MM.1S (cell line): ENCODE data around the gene HGS.

Source experiments
- DNase-seq: peaks from one replicate; pipeline ENCODE4 v3.0.0-alpha.2; 2015
- H2AFZ ChIP-seq: fragments of 300-600 bp; sonication (generic); 2 replicates; pipeline ENCODE4 v1.6.0; 2016; ENCODE audit warnings: antibody characterized with exemption, low read length
- H3F3A ChIP-seq: fragments of 300-600 bp; sonication (generic); 2 replicates; pipeline ENCODE4 v1.6.1; 2016; ENCODE audit warnings: mild to moderate bottlenecking, antibody characterized with exemption, low read length, moderate library complexity, mixed read lengths; ENCODE audit not compliant: insufficient read depth
- H3K27ac ChIP-seq: fragments of 300-600 bp; sonication (generic); 2 replicates; pipeline ENCODE4 v1.5.1; 2016; ENCODE audit warnings: mild to moderate bottlenecking, low read length
- H3K27me3 ChIP-seq: fragments of 300-600 bp; sonication (generic); replicated peaks from 2 replicates; pipeline ENCODE4 v1.6.0; 2016; ENCODE audit warnings: low read length; ENCODE audit not compliant: insufficient read depth
- H3K36me3 ChIP-seq: fragments of 300-600 bp; sonication (generic); replicated peaks from 2 replicates; pipeline ENCODE4 v1.6.1; 2016; ENCODE audit warnings: mild to moderate bottlenecking, low read length, mixed read lengths; ENCODE audit not compliant: insufficient read depth
- H3K4me1 ChIP-seq: fragments of 300-600 bp; sonication (generic); 2 replicates; pipeline ENCODE4 v1.6.1; 2016; ENCODE audit warnings: low read length, mixed read lengths
- H3K4me2 ChIP-seq: fragments of 300-600 bp; sonication (generic); 2 replicates; pipeline ENCODE4 v1.6.0; 2016; ENCODE audit warnings: low read depth, low read length
- H3K4me3 ChIP-seq: fragments of 300-600 bp; sonication (generic); 2 replicates; pipeline ENCODE4 v1.5.1; 2016; ENCODE audit warnings: low read length, mixed read lengths
- H3K79me2 ChIP-seq: fragments of 300-600 bp; sonication (generic); 2 replicates; pipeline ENCODE4 v1.6.1; 2016; ENCODE audit warnings: mixed run types, low read length, mixed read lengths
- H3K9ac ChIP-seq: fragments of 300-600 bp; sonication (generic); 2 replicates; pipeline ENCODE4 v1.6.1; 2016; ENCODE audit warnings: low read length, mixed read lengths
- H3K9me2 ChIP-seq: fragments of 300-600 bp; sonication (generic); replicated peaks from 2 replicates; pipeline ENCODE4 v1.6.1; 2016; ENCODE audit warnings: mild to moderate bottlenecking, low read length, mixed read lengths; ENCODE audit not compliant: insufficient read depth
- H3K9me3 ChIP-seq: fragments of 300-600 bp; sonication (generic); replicated peaks from 2 replicates; pipeline ENCODE4 v1.6.1; 2016; ENCODE audit warnings: mild to moderate bottlenecking, low read length, mixed read lengths; ENCODE audit not compliant: insufficient read depth
- H4K20me1 ChIP-seq: fragments of 300-600 bp; sonication (generic); 2 replicates; pipeline ENCODE4 v1.6.1; 2016; ENCODE audit warnings: mild to moderate bottlenecking, low read length, moderate library complexity, mixed read lengths; ENCODE audit not compliant: insufficient read depth
- EZH2 ChIP-seq: fragments of 300-600 bp; sonication (generic); optimal IDR thresholded peaks from 2 replicates; pipeline ENCODE3; 2017; ENCODE audit warnings: low read depth, mild to moderate bottlenecking, antibody characterized with exemption, low read length, mixed read lengths
- EZH2phosphoT487 ChIP-seq: fragments of 300-600 bp; sonication (generic); IDR thresholded peaks from 2 replicates; pipeline ENCODE4 v1.6.1; 2018; ENCODE audit warnings: antibody characterized with exemption, low read length
- TF ChIP-seq, protein P1 (sequence below): fragments of 300-600 bp; sonication (generic); IDR thresholded peaks from 2 replicates; pipeline ENCODE4 v1.5.1; 2016; ENCODE audit warnings: antibody characterized with exemption, low read length, mixed read lengths

Gene HGS

DNA sequence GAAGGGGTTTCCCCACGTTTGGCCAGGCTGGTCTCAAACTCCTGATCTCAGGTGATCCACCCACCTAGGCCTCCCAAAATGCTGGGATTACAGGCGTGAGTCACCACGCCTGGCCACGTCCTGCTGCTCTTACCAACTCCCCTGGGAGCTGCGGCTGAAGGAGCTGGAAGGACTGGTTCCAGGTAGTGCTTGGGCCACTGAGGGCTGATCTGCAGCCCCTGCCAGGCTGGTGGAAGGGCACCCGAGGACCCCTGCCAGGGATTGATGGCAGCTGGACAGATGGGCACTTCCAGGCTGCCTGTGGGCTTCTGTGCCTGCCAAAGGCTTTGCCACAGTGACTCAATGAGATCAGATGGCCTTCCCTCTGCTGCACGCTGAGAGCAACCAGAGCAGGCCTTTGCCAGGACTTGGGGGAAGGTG, 19.8 kb upstream of the HGS start:
- Histone ChIP-seq H3K27me3 (no peaks in the 10 kb centered on the region), H3K27ac (no peak overlapping the region), H3K4me3 (no peak overlapping the region), H3K4me2 (no peak overlapping the region), H4K20me1 (no peaks in the 10 kb centered on the region), H3K9me2 (no peaks in the 10 kb centered on the region), H3K9me3 (no peaks in the 10 kb centered on the region), H2AFZ (no peak overlapping the region), H3F3A (no peaks in the 10 kb centered on the region), H3K4me1 (peaks cover 5% of the 10 kb centered on the region; the same call in 1 of the 2 replicates), H3K9ac (no peak overlapping the region), H3K79me2 (peaks cover 32% of the 10 kb centered on the region), H3K36me3 (no peaks in the 10 kb centered on the region)
- no peak for TF ChIP-seq EZH2
- no peak for TF ChIP-seq EZH2phosphoT487
- TF ChIP-seq, protein P1, sequence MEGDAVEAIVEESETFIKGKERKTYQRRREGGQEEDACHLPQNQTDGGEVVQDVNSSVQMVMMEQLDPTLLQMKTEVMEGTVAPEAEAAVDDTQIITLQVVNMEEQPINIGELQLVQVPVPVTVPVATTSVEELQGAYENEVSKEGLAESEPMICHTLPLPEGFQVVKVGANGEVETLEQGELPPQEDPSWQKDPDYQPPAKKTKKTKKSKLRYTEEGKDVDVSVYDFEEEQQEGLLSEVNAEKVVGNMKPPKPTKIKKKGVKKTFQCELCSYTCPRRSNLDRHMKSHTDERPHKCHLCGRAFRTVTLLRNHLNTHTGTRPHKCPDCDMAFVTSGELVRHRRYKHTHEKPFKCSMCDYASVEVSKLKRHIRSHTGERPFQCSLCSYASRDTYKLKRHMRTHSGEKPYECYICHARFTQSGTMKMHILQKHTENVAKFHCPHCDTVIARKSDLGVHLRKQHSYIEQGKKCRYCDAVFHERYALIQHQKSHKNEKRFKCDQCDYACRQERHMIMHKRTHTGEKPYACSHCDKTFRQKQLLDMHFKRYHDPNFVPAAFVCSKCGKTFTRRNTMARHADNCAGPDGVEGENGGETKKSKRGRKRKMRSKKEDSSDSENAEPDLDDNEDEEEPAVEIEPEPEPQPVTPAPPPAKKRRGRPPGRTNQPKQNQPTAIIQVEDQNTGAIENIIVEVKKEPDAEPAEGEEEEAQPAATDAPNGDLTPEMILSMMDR = no peak
- no peak for DNase-seq

DNA sequence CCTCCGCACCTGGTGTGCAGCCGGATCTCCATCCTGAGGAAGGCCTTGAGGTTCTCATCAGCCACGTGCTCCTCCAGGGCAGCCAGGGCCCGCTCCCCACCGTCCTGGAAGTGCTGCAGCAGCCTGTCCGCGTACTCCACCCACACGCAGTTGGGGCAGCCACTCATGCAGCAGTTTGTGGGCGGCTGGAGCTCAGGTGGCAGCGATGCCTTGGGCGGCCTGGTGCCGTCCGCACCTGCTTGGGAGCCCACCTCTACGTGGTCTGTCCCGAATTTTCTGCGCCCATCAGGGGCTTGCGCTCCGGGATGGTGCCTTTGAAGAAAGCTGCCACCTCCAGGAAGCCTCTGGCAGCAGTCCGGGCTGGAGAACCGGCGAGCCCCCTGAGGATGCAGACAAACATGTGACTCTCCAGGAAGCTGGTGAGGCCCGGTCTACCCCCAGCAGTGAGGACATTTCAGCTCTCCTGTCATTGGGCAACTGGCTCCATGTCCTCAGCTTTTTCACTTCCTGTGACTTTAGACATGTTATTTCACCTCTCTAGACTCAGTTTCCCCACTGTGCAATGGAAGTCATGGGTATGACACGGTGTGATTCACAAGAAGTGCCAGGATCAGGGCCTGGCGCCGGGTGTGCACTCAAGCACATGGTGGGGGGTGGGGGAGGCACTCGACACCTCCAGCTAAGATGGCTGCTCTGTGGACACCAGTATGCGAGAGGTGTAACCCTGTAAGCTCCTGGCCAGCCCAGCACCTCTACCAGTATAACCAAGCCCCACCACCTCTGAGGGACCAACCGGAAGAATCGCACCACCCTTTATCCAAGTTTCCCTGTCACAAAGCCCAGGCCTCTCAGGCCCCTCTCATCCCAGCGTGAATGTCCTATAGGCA, 18.4 kb upstream of the HGS start:
- DNase-seq = peak; percentile 23
- H3K4me1 ChIP-seq = peaks cover 5% of the 10 kb centered on the region; the same call in 1 of the 2 replicates

DNA sequence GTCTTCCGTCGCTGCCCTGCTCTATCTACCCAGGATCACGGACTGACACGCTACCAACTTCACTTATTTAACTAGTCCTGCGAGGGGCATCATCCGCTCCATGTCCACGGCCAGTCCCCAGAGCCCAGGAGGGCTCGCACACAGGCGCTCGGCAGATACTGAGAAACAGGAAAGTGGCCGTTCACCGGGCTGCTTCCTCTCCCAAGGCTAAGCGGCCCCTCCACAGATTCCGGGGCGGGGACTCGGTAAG, 17.8 kb upstream of the HGS start:
- peak overlapping the region; percentile 84 for H3K4me2 ChIP-seq
- H3K9me2 ChIP-seq = no peaks in the 10 kb centered on the region
- H3K4me3 ChIP-seq = peak overlapping the region; percentile 89
- no peaks in the 10 kb centered on the region for H3K27me3 ChIP-seq
- peak overlapping the region; percentile 97 for H3K9ac ChIP-seq
- H2AFZ ChIP-seq = peak overlapping the region; percentile 86
- H3F3A ChIP-seq = no peaks in the 10 kb centered on the region
- peaks cover 5% of the 10 kb centered on the region; the same call in 1 of the 2 replicates for H3K4me1 ChIP-seq
- TF ChIP-seq EZH2phosphoT487 (no peak), EZH2 (no peak)
- TF ChIP-seq, protein P1 = no peak
- no peaks in the 10 kb centered on the region for H4K20me1 ChIP-seq
- DNase-seq = no peak
- H3K27ac ChIP-seq = no peak overlapping the region; the same call in 1 of the 2 replicates
- no peaks in the 10 kb centered on the region for H3K9me3 ChIP-seq
- peaks cover 39% of the 10 kb centered on the region for H3K79me2 ChIP-seq
- H3K36me3 ChIP-seq = no peaks in the 10 kb centered on the region

More for the DNA sequence above, 18.4 kb upstream of the HGS start:
- H3K4me2 ChIP-seq = peak overlapping the region; percentile 84
- H3K4me3 ChIP-seq = peak overlapping the region; percentile 89
- H3K9me3 ChIP-seq = no peaks in the 10 kb centered on the region
- no peak overlapping the region for H3K27ac ChIP-seq
- TF ChIP-seq EZH2phosphoT487 (no peak), EZH2 (no peak)
- TF ChIP-seq, protein P1 = no peak
- no peaks in the 10 kb centered on the region for H3F3A ChIP-seq
- peak overlapping the region; percentile 86 for H2AFZ ChIP-seq
- H4K20me1 ChIP-seq = no peaks in the 10 kb centered on the region
- H3K9ac ChIP-seq = peak overlapping the region; percentile 97
- H3K9me2 ChIP-seq = no peaks in the 10 kb centered on the region
- peaks cover 39% of the 10 kb centered on the region for H3K79me2 ChIP-seq
- no peaks in the 10 kb centered on the region for H3K27me3 ChIP-seq
- H3K36me3 ChIP-seq = no peaks in the 10 kb centered on the region
